HCT116 (cell line): ENCODE measurements around the gene PML. TPM values are rescaled to one million over a fixed set of nuclear protein-coding genes. Genes with fewer than 3 reads are reported as not detected.

Source experiments
- ATAC-seq: fragments of 200-7000 bp; cut with Tn5 transposase; 2 replicates; pipeline ENCODE4 v1.9.1; 2020; ENCODE audit warnings: mild to moderate bottlenecking, moderate library complexity
- BruUV-seq: library from RNA; stranded (reverse); fragments of 400-500 nt; replicated peaks from 2 replicates; lab custom pipeline; 2021; lab: Mats Ljungman, UMichigan
- CTCF ChIA-PET: fragments of 300-600 bp; sonication (Branson Sonifier 250); formaldehyde crosslinking; loops from one replicate; lab custom pipeline; 2021; ENCODE audit warnings: antibody characterized with exemption; lab: Charles Lee
- POLR2A ChIA-PET: fragments of 300-600, 350-600 bp; sonication (Branson Sonifier 250); formaldehyde crosslinking; loops from one replicate; lab custom pipeline; 2021; ENCODE audit warnings: antibody characterized with exemption; lab: Charles Lee
- RAD21 ChIA-PET, 2 experiments: fragments of 300-600 bp; sonication (Branson Sonifier 250); formaldehyde crosslinking; loops; one replicate each; lab custom pipeline; 2023; ENCODE audit warnings: low total read pairs in 2 of 2; ENCODE audit not compliant: uncharacterized antibody in 2 of 2, unreplicated experiment in 2 of 2, low non-redundant PET in 1 of 2; lab: Charles Lee
- DNase-seq: peaks from one replicate; pipeline ENCODE4 v3.0.0-alpha.2; 2010; ENCODE audit warnings: low read depth, low spot score
- H2AFZ ChIP-seq: fragments of 200-600 bp; shearing (Covaris generic), sonication (generic); 2 replicates; pipeline ENCODE4 v1.6.1; 2017; ENCODE audit warnings: low read depth, mixed run types, mixed read lengths, antibody characterized with exemption, low read length; ENCODE audit not compliant: poor library complexity, severe bottlenecking
- H3K27ac ChIP-seq: 2 replicates; pipeline ENCODE4 v1.5.1; 2012; ENCODE audit warnings: low read depth, low read length
- H3K27me3 ChIP-seq: fragments of 200-600 bp; sonication (generic); 2 replicates; pipeline ENCODE4 v1.6.1; 2016; ENCODE audit warnings: mixed run types, low read length, mixed read lengths; ENCODE audit not compliant: insufficient read depth
- H3K36me3 ChIP-seq, 2 experiments: fragments of 200-500 bp in 1 of 2; fragments of 200-600 bp in 1 of 2; sonication (Bioruptor generic) in 1 of 2; sonication (generic) in 1 of 2; 2 replicates each; pipeline versions ENCODE4 v1.5.1 to v1.6.1; 2014 to 2016; ENCODE audit warnings: low read length in 2 of 2, inconsistent platforms in 1 of 2, mixed read lengths in 1 of 2, mixed run types in 1 of 2; ENCODE audit not compliant: insufficient read depth in 2 of 2, control insufficient read depth in 1 of 2
- H3K4me1 ChIP-seq, 2 experiments: fragments of 200-600 bp in 1 of 2; sonication (generic) in 1 of 2; 2 replicates each; pipeline versions ENCODE4 v1.5.1 to v1.6.1; 2012 to 2017; ENCODE audit warnings: low read length in 2 of 2, inconsistent platforms in 1 of 2, mild to moderate bottlenecking in 1 of 2, mixed read lengths in 1 of 2, mixed run types in 1 of 2, moderate library complexity in 1 of 2; ENCODE audit not compliant: insufficient read depth in 2 of 2, control insufficient read depth in 1 of 2
- H3K4me2 ChIP-seq: fragments of 200-600 bp; sonication (generic); 2 replicates; pipeline ENCODE4 v1.6.1; 2017; ENCODE audit warnings: mixed run types, low read length, mixed read lengths
- H3K4me3 ChIP-seq, 2 experiments: fragments of 200-600 bp in 1 of 2; sonication (generic) in 1 of 2; replicated peaks in 1 of 2; 2 replicates each; pipeline ENCODE4 v1.5.1; 2011 to 2016; ENCODE audit warnings: low read length in 2 of 2, control low read depth in 1 of 2, low read depth in 1 of 2, mild to moderate bottlenecking in 1 of 2, mixed read lengths in 1 of 2, mixed run types in 1 of 2
- H3K79me2 ChIP-seq: fragments of 200-600 bp; sonication (generic); 2 replicates; pipeline ENCODE4 v1.6.1; 2017; ENCODE audit warnings: mild to moderate bottlenecking, mixed run types, low read length, moderate library complexity, mixed read lengths; ENCODE audit not compliant: insufficient read depth
- H3K9ac ChIP-seq: fragments of 200-600 bp; sonication (generic); 2 replicates; pipeline ENCODE4 v1.6.1; 2016; ENCODE audit warnings: low read length, mixed read lengths
- H3K9me2 ChIP-seq: fragments of 200-600 bp; sonication (generic), shearing (Covaris generic); 2 replicates; pipeline ENCODE4 v1.6.1; 2017; ENCODE audit warnings: mixed run types, mild to moderate bottlenecking, moderate library complexity; ENCODE audit not compliant: insufficient read depth
- H3K9me3 ChIP-seq, 2 experiments: fragments of 200-500 bp in 1 of 2; fragments of 200-600 bp in 1 of 2; sonication (Bioruptor generic) in 1 of 2; sonication (generic) in 1 of 2; 2 replicates each; pipeline ENCODE4 v1.6.1; 2014 to 2017; ENCODE audit warnings: low read length in 2 of 2, mixed read lengths in 2 of 2, inconsistent platforms in 1 of 2, low read depth in 1 of 2, mild to moderate bottlenecking in 1 of 2, mixed run types in 1 of 2, moderate library complexity in 1 of 2; ENCODE audit not compliant: control insufficient read depth in 1 of 2, insufficient read depth in 1 of 2
- H4K20me1 ChIP-seq: fragments of 200-600 bp; sonication (generic), shearing (Covaris generic); 2 replicates; pipeline ENCODE4 v1.6.1; 2017; ENCODE audit warnings: mixed run types, mild to moderate bottlenecking, moderate library complexity; ENCODE audit not compliant: insufficient read depth
- CEBPB ChIP-seq: IDR thresholded peaks from 2 replicates; pipeline ENCODE4 v1.6.1; 2012; ENCODE audit warnings: low read depth
- CTCF ChIP-seq, 3 experiments: fragments of 200-600 bp in 1 of 3; sonication (generic) in 1 of 3; IDR thresholded peaks in 2 of 3; conservative IDR thresholded peaks in 1 of 3; 2 replicates each; pipeline ENCODE4 v1.5.1; 2012 to 2017; ENCODE audit warnings: low read depth in 2 of 3, low read length in 2 of 3, antibody characterized with exemption in 1 of 3, borderline replicate concordance in 1 of 3, control low read depth in 1 of 3, mild to moderate bottlenecking in 1 of 3, mixed read lengths in 1 of 3, mixed run types in 1 of 3, moderate library complexity in 1 of 3; ENCODE audit not compliant: insufficient read depth in 1 of 3
- EGR1 ChIP-seq: IDR thresholded peaks from 2 replicates; pipeline ENCODE4 v1.6.1; 2012; ENCODE audit warnings: low read depth
- EZH2 ChIP-seq: fragments of 200-600 bp; sonication (generic); IDR thresholded peaks from 2 replicates; pipeline ENCODE4 v1.6.1; 2017; ENCODE audit warnings: antibody characterized with exemption, mixed run types
- JUND ChIP-seq: IDR thresholded peaks from 2 replicates; pipeline ENCODE4 v1.6.1; 2012
- RAD21 ChIP-seq: IDR thresholded peaks from 2 replicates; pipeline ENCODE4 v1.6.1; 2012; ENCODE audit warnings: low read depth, mild to moderate bottlenecking
- SRF ChIP-seq: IDR thresholded peaks from 2 replicates; pipeline ENCODE4 v1.6.1; 2012; ENCODE audit warnings: low read depth
- YY1 ChIP-seq: IDR thresholded peaks from 2 replicates; pipeline ENCODE4 v1.6.1; 2011; ENCODE audit warnings: low read length, low read depth, moderate library complexity, mild to moderate bottlenecking; ENCODE audit not compliant: insufficient replicate concordance; ENCODE audit errors: extremely low read depth
- ZBTB33 ChIP-seq: IDR thresholded peaks from 2 replicates; pipeline ENCODE4 v1.6.1; 2011; ENCODE audit warnings: mild to moderate bottlenecking, low read length, moderate library complexity; ENCODE audit not compliant: insufficient replicate concordance; ENCODE audit errors: extremely low read depth
- ZNF274 ChIP-seq: fragments of 200-500 bp; sonication (Bioruptor generic); IDR thresholded peaks from 2 replicates; pipeline ENCODE4 v1.6.1; 2014; ENCODE audit warnings: mild to moderate bottlenecking, low read depth, low read length, inconsistent platforms
- intact Hi-C: fragments of 100-400 bp; cut with micrococcal nuclease; formaldehyde crosslinking; loops from 2 replicates; pipeline ENCODE4 v1.10.0; 2022
- total RNA-seq: library from RNA; stranded (reverse); gene quantifications from one replicate; pipeline ENCODE4 v1.2.1, GENCODE V29; 2021; ENCODE audit not compliant: unreplicated experiment
- TF ChIP-seq, protein P1 (sequence below): IDR thresholded peaks from 2 replicates; pipeline ENCODE4 v1.6.1; 2012
- TF ChIP-seq, protein P2 (sequence below): IDR thresholded peaks from 2 replicates; pipeline ENCODE4 v1.6.1; 2012; ENCODE audit warnings: low read depth

Gene PML
- total RNA-seq, 1 experiment from 2014 or later, result 28.1 TPM

DNA sequence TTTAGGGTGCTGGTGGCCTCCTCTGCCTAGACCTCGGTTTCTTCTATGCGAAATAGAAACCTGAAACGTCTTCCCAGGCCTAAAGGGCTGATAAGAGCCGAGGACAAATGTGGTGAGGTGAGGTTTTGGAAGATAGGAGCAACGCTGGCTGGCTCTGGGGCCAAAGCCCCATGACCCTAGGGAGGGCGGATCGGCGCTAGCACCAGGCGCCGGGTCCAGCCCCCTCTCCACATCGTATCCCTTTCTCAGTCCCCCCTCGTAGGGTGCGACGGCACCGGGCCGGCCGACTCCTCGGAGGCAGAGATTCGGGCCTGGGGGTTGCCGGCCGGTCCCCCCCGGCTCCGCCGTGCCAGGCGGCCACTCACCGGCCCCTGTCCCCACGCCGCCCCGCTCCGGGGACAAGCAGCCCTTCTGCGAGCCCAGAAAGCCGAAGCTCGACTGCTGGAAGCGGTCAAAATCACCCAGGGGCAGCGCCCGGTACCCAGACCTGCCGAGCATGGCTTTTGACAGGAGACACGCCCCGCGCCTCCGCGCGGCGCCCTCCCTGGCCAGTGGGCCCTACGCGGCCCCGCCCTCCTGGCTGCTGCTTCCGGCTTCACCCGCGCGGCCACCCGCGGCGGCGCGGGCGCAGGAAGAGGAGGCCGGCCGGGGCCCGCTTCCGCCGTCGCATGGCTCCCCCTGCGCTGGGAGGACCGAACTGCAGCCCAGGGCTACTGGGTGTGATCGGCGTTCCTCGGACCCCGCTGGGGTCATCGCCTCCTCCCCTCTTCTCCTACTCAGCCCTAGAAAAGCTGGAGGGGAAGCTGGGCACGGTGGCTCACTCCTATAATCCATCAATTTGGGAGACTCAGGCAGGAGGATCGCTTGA, 2.6 kb upstream of the PML start, which contains the start of gene STOML1 (continued):
- TF ChIP-seq ZBTB33, result peak; percentile 56

GRCh38 chr15:73992594-73992898, 2.0 kb upstream of the PML start:
- peaks cover 22 to 63% of the 10 kb centered on the region in 2 experiments for H3K4me1 ChIP-seq
- ChIA-PET POLR2A (no interaction called here), RAD21 (no interaction called here), CTCF (interaction anchor here (0.6 to 1.4 kb wide), 3 partner anchors 9 to 315 kb away, joined by 3 to 6 read pairs (median 4); no protein-coding TSS in a partner anchor)
- no peaks in the 10 kb centered on the region for H3K36me3 ChIP-seq
- intact Hi-C loops, result no loop called here
- no peaks in the 10 kb centered on the region for H3K9me3 ChIP-seq
- no TSS peak for BruUV-seq
- H2AFZ ChIP-seq, result peak overlapping the region; percentile 88
- H3K79me2 ChIP-seq, result peaks cover 6% of the 10 kb centered on the region
- no peak overlapping the region; the same call in 1 of the 2 replicates for H3K27ac ChIP-seq
- no peaks in the 10 kb centered on the region for H3K27me3 ChIP-seq
- peak overlapping the region; percentile 91 for H3K4me2 ChIP-seq
- no peak for DNase-seq
- no peaks in the 10 kb centered on the region for H4K20me1 ChIP-seq
- peak overlapping the region; percentile 32 to 81 for H3K4me3 ChIP-seq
- no peaks in the 10 kb centered on the region for H3K9me2 ChIP-seq
- ATAC-seq, result no peak
- H3K9ac ChIP-seq, result peak overlapping the region; percentile 43
- TF ChIP-seq SRF, result no peak
- TF ChIP-seq RAD21, result no peak
- TF ChIP-seq ZBTB33, result no peak
- no peak for TF ChIP-seq CEBPB
- no peak for TF ChIP-seq YY1
- no peak for TF ChIP-seq JUND
- TF ChIP-seq, protein P1, sequence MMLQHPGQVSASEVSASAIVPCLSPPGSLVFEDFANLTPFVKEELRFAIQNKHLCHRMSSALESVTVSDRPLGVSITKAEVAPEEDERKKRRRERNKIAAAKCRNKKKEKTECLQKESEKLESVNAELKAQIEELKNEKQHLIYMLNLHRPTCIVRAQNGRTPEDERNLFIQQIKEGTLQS, result no peak
- TF ChIP-seq, protein P2, sequence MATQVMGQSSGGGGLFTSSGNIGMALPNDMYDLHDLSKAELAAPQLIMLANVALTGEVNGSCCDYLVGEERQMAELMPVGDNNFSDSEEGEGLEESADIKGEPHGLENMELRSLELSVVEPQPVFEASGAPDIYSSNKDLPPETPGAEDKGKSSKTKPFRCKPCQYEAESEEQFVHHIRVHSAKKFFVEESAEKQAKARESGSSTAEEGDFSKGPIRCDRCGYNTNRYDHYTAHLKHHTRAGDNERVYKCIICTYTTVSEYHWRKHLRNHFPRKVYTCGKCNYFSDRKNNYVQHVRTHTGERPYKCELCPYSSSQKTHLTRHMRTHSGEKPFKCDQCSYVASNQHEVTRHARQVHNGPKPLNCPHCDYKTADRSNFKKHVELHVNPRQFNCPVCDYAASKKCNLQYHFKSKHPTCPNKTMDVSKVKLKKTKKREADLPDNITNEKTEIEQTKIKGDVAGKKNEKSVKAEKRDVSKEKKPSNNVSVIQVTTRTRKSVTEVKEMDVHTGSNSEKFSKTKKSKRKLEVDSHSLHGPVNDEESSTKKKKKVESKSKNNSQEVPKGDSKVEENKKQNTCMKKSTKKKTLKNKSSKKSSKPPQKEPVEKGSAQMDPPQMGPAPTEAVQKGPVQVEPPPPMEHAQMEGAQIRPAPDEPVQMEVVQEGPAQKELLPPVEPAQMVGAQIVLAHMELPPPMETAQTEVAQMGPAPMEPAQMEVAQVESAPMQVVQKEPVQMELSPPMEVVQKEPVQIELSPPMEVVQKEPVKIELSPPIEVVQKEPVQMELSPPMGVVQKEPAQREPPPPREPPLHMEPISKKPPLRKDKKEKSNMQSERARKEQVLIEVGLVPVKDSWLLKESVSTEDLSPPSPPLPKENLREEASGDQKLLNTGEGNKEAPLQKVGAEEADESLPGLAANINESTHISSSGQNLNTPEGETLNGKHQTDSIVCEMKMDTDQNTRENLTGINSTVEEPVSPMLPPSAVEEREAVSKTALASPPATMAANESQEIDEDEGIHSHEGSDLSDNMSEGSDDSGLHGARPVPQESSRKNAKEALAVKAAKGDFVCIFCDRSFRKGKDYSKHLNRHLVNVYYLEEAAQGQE, result no peak
- TF ChIP-seq EZH2, result no peak
- TF ChIP-seq CTCF (IDR thresholded peaks at IDR 0.05 in 2 of 3, conservative IDR thresholded peaks at IDR 0.05 in 1 of 3; ENCODE audit: borderline replicate concordance in 1 of 3, insufficient read depth in 1 of 3, low read depth in 2 of 3, low read length in 2 of 3), result no peak
- no peak for TF ChIP-seq EGR1
- no peak for TF ChIP-seq ZNF274
